ENCODE measurements around the gene FBXO36. TPM values are rescaled to one million over a fixed set of nuclear protein-coding genes. Genes with fewer than 3 reads are reported as not detected.

FBXO36 gene
- total RNA-seq, 1 donor from 2014 or later, result 3.4 TPM

DNA sequence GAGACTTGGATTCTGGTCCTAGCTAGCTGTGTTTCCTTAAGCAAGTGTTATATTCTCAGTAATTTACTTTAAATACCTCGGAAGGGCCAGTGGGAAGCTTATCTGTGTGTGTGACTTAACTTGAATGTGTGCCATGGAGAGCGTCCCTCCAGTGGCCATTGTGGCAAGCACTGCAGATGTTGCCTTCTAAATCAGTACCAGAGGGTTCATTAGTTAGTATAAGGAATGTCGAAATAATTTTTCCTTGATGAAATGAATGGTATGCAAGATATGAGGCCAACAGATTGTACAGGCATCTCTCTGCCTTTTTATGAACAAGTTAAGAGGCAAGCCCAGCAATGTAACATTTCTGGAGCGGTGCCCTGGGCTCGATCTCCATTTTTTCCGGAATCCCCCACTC, 52.0 kb downstream of the FBXO36 start:
- Mint-ChIP-seq H3K9me3 (ENCODE audit: unreplicated experiment) (no peaks in the 10 kb centered on the region), H3K4me3 (ENCODE audit: unreplicated experiment) (no peak overlapping the region), H3K27ac (ENCODE audit: unreplicated experiment) (no peak overlapping the region), H3K27me3 (ENCODE audit: unreplicated experiment) (no peaks in the 10 kb centered on the region), H3K36me3 (ENCODE audit: unreplicated experiment) (no peaks in the 10 kb centered on the region), H3K4me1 (ENCODE audit: low read depth, unreplicated experiment) (no peaks in the 10 kb centered on the region)
- no peak for DNase-seq
- no peak for TF ChIP-seq CTCF (IDR thresholded peaks at IDR 0.05; ENCODE audit: partially characterized antibody, unreplicated experiment)

DNA sequence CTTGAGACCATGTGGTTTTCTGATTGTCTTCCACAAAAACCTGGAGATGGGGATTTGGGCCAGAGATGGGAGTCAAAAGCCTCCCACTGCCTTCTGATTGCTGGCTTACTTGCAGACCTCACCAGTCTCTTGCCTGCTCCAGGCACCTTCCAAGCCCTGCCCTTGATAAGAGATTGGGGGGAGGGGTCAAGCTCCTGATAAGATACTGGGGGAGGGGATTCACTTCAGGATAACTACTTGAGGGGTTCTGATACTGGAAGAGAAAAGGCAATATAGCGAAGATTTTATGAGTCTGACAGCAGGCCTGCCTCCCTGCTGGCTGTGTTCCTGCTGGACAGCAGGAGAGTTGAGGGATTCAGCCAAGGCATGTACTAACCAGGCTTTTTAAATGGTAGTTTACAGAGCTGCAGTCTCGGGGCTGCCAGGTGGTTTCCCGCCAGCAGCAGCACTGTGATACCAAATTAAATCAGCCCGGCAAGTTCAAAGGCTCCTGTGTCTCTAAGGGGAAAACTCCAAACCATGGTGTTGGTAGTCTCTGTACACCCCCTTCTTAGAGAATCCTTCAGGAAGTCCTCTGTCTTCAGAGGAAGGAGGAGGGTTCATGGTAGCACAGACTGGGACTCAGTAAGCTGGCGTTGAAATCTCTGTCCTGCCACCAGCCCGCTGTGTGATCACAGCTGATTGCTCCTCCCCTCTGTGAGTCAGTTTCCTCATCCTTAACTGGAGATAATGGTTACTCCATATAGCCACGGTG, 58.3 kb downstream of the FBXO36 start:
- no peak overlapping the region for H3K27ac Mint-ChIP-seq (ENCODE audit: unreplicated experiment)
- H3K4me3 Mint-ChIP-seq (ENCODE audit: unreplicated experiment), result no peak overlapping the region

DNA sequence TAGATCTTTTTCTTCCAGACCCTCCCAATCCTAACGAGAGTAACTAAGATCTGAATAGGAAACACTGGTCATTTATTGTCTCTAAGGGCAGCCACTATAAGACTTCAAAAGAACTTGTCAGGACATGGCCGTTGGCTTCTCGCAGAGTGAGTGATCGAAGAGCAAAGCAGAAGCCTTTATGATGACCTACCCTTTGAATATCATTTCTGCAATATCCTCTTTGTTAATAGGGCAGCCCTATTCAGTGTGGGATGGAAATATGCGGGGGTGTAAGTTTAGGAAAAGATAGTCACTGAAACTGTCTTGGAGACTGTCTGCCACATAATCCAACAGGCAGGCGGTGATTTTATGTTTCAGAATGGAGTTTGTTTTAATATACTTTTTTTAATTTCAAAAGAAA, 70.9 kb downstream of the FBXO36 start:
- H3K27me3 Mint-ChIP-seq (ENCODE audit: unreplicated experiment), result no peaks in the 10 kb centered on the region
- peaks cover 2% of the 10 kb centered on the region for H3K9me3 Mint-ChIP-seq (ENCODE audit: unreplicated experiment)
- H3K4me3 Mint-ChIP-seq (ENCODE audit: unreplicated experiment), result no peak overlapping the region
- H3K4me1 Mint-ChIP-seq (ENCODE audit: low read depth, unreplicated experiment), result no peaks in the 10 kb centered on the region
- no peaks in the 10 kb centered on the region for H3K36me3 Mint-ChIP-seq (ENCODE audit: unreplicated experiment)
- no peak for TF ChIP-seq CTCF (IDR thresholded peaks at IDR 0.05; ENCODE audit: partially characterized antibody, unreplicated experiment)
- no peak overlapping the region for H3K27ac Mint-ChIP-seq (ENCODE audit: unreplicated experiment)
- no peak for DNase-seq

More for the DNA sequence above, 58.3 kb downstream of the FBXO36 start:
- no peaks in the 10 kb centered on the region for H3K9me3 Mint-ChIP-seq (ENCODE audit: unreplicated experiment)
- no peak for DNase-seq
- no peaks in the 10 kb centered on the region for H3K27me3 Mint-ChIP-seq (ENCODE audit: unreplicated experiment)
- TF ChIP-seq CTCF (IDR thresholded peaks at IDR 0.05; ENCODE audit: partially characterized antibody, unreplicated experiment), result no peak
- no peaks in the 10 kb centered on the region for H3K36me3 Mint-ChIP-seq (ENCODE audit: unreplicated experiment)
- H3K4me1 Mint-ChIP-seq (ENCODE audit: low read depth, unreplicated experiment), result no peaks in the 10 kb centered on the region

GRCh38 chr2:229996320-229996719, 74.0 kb downstream of the FBXO36 start:
- H3K4me3 Mint-ChIP-seq (ENCODE audit: unreplicated experiment), result no peak overlapping the region
- no peak for TF ChIP-seq CTCF (IDR thresholded peaks at IDR 0.05; ENCODE audit: partially characterized antibody, unreplicated experiment)
- no peaks in the 10 kb centered on the region for H3K36me3 Mint-ChIP-seq (ENCODE audit: unreplicated experiment)
- no peaks in the 10 kb centered on the region for H3K4me1 Mint-ChIP-seq (ENCODE audit: low read depth, unreplicated experiment)
- peaks cover 2% of the 10 kb centered on the region for H3K9me3 Mint-ChIP-seq (ENCODE audit: unreplicated experiment)
- no peak for DNase-seq
- no peak overlapping the region for H3K27ac Mint-ChIP-seq (ENCODE audit: unreplicated experiment)
- H3K27me3 Mint-ChIP-seq (ENCODE audit: unreplicated experiment), result no peaks in the 10 kb centered on the region

GRCh38 chr2:229997565-229997964, 75.3 kb downstream of the FBXO36 start:
- no peaks in the 10 kb centered on the region for H3K36me3 Mint-ChIP-seq (ENCODE audit: unreplicated experiment)
- no peak for TF ChIP-seq CTCF (IDR thresholded peaks at IDR 0.05; ENCODE audit: partially characterized antibody, unreplicated experiment)
- no peaks in the 10 kb centered on the region for H3K9me3 Mint-ChIP-seq (ENCODE audit: unreplicated experiment)
- no peaks in the 10 kb centered on the region for H3K4me1 Mint-ChIP-seq (ENCODE audit: low read depth, unreplicated experiment)
- no peaks in the 10 kb centered on the region for H3K27me3 Mint-ChIP-seq (ENCODE audit: unreplicated experiment)
- no peak overlapping the region for H3K4me3 Mint-ChIP-seq (ENCODE audit: unreplicated experiment)
- no peak overlapping the region for H3K27ac Mint-ChIP-seq (ENCODE audit: unreplicated experiment)
- DNase-seq, result no peak

Data from glutamatergic neuron (in vitro differentiated cells).